H7 (cell line): ENCODE measurements around the gene GRK6. TPM values are rescaled to one million over a fixed set of nuclear protein-coding genes. Genes with fewer than 3 reads are reported as not detected.

Experiments
- DNase-seq: peaks from one replicate; pipeline ENCODE4 v3.0.0; 2012
- H3K27me3 ChIP-seq: 2 replicates; pipeline ENCODE4 v1.6.0; 2011; ENCODE audit warnings: mild to moderate bottlenecking, low read length; ENCODE audit not compliant: control insufficient read depth, insufficient read depth
- H3K36me3 ChIP-seq: replicated peaks from 2 replicates; pipeline ENCODE4 v1.5.1; 2011; ENCODE audit warnings: low read length; ENCODE audit not compliant: control insufficient read depth, insufficient read depth
- H3K4me3 ChIP-seq: 2 replicates; pipeline ENCODE4 v1.5.1; 2011; ENCODE audit warnings: low read depth, mild to moderate bottlenecking, control low read depth, low read length, moderate library complexity; ENCODE audit not compliant: insufficient read depth
- total RNA-seq: library from RNA; depleted of rRNA; stranded (reverse); fragments of >200 nt; shearing (Covaris generic); gene quantifications from 2 replicates; pipeline ENCODE4 v1.2.3, GENCODE V29; 2014

The GRK6 gene
- total RNA-seq, 1 experiment from 2014 or later, result 62.4 TPM

- H3K27me3 ChIP-seq, result no peaks in the 10 kb centered on the region
- H3K4me3 ChIP-seq, result no peak overlapping the region
- DNase-seq, result no peak
Observed at GRCh38 chr5:177435847-177436536, 9.5 kb downstream of the GRK6 start.

GRCh38 chr5:177437623-177438022 is 11.1 kb downstream of the GRK6 start:
- Histone ChIP-seq H3K27me3 (no peaks in the 10 kb centered on the region), H3K36me3 (peaks cover 27% of the 10 kb centered on the region), H3K4me3 (no peak overlapping the region)
- no peak for DNase-seq

More at GRCh38 chr5:177435847-177436536, 9.5 kb downstream of the GRK6 start:
- H3K36me3 ChIP-seq, result peaks cover 32% of the 10 kb centered on the region

- Histone ChIP-seq H3K27me3 (no peaks in the 10 kb centered on the region), H3K36me3 (peaks cover 20% of the 10 kb centered on the region), H3K4me3 (no peak overlapping the region)
- no peak for DNase-seq
Observed at GRCh38 chr5:177438468-177438867, 12.0 kb downstream of the GRK6 start.

DNA sequence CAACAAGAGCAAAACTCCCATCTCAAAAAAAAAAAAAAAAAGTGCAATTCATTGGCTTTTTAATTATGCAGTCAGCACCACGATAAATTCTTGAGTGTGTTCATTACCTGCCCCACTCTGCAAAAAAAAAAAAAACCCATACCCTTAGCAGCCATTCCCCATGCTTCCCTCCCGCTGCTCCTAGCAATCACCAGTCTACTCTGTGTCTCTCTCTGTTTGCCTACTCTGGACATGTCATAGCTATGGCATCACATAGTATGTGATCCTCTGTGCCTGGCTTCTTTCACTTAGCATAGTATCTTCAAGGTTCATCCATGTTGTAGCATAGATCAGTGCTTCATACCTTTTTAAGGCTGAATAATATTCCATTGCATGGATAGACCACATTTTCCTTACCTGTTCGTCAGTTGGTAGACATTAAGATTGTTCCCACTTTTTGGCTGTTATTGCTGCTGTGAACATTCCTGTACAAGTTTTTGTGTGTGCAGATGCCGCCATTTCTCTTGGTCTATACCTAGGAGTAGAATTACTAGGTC is 13.1 kb downstream of the GRK6 start:
- DNase-seq, result no peak
- no peak overlapping the region for H3K4me3 ChIP-seq
- peaks cover 15% of the 10 kb centered on the region for H3K36me3 ChIP-seq
- H3K27me3 ChIP-seq, result no peaks in the 10 kb centered on the region; the same call in 1 of the 2 replicates

DNA sequence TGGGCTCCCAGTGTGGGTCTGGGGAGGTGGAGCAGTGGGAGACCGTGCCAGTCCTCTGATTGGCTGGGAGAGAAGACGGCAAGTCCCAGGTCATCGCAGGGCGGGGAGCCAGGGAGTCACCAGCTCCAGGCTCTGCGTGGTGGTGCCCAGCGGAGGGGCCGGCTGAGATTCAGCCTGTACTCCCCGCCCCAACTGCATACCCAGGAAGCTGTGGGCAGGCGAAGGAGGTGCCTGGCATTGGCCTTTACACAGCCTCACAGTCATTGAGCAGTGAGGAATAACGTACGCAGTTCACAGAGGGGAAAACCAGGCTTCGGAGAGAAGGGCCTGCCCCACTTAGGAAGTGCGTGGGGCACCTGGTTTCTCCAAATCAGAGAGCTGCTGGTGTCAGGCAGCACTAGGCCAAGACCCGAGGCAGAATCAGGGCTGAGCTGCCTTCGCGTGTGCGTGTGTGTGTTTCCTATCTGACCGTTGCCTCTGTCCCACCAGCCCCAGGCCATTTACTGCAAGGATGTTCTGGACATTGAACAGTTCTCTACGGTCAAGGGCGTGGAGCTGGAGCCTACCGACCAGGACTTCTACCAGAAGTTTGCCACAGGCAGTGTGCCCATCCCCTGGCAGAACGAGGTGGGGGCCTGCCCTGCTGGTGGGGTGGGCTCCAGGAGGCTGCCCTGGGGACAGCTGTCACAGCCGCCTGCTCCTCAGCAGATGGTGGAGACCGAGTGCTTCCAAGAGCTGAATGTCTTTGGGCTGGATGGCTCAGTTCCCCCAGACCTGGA is 13.9 kb downstream of the GRK6 start:
- H3K27me3 ChIP-seq, result peaks cover 1% of the 10 kb centered on the region
- H3K4me3 ChIP-seq, result no peak overlapping the region
- DNase-seq, result peak; percentile 82
- H3K36me3 ChIP-seq, result peaks cover 13% of the 10 kb centered on the region

DNA sequence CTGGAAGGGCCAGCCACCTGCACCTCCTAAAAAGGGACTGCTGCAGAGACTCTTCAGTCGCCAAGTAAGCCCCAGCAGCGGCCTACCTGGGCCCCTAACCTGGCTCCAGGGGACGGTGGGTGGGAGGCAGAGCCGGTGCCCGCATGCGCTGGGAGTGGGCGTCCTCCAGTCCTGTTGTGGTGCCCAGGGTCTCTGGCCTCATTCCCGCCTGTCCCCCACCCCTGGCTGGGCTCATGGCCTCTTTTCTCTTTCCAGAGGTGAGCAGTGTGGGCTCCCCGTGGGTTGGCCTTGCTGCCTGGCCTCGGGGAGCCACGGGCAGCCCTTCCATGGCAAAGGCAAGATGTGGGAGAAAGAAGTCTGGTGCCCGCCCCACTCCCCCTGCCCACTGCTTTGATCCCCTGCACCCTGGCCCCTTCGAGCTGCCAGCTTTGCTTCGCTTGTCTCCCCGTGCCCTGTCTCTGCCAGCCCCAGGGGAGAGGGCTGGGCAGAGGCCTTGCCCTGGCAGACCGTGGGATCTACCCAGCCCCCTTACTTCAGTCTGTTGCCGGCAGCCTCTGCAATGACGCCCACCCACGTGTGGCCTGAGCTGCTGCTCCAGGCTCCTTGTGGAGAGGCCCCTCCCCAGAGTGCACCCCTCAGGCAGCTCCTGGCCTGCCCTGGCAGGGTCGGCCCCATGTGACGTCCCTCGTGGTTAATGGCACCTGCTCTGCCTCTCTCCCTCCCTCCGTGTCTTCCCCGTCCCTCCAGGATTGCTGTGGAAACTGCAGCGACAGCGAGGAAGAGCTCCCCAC is 14.7 kb downstream of the GRK6 start:
- H3K36me3 ChIP-seq, result peaks cover 10% of the 10 kb centered on the region

GRCh38 chr5:177442066-177442826 is 15.8 kb downstream of the GRK6 start:
- H3K27me3 ChIP-seq, result peaks cover 7% of the 10 kb centered on the region

More for the DNA sequence above, 14.7 kb downstream of the GRK6 start:
- Histone ChIP-seq H3K27me3 (peaks cover 6% of the 10 kb centered on the region), H3K4me3 (no peak overlapping the region)
- DNase-seq, result no peak

DNA sequence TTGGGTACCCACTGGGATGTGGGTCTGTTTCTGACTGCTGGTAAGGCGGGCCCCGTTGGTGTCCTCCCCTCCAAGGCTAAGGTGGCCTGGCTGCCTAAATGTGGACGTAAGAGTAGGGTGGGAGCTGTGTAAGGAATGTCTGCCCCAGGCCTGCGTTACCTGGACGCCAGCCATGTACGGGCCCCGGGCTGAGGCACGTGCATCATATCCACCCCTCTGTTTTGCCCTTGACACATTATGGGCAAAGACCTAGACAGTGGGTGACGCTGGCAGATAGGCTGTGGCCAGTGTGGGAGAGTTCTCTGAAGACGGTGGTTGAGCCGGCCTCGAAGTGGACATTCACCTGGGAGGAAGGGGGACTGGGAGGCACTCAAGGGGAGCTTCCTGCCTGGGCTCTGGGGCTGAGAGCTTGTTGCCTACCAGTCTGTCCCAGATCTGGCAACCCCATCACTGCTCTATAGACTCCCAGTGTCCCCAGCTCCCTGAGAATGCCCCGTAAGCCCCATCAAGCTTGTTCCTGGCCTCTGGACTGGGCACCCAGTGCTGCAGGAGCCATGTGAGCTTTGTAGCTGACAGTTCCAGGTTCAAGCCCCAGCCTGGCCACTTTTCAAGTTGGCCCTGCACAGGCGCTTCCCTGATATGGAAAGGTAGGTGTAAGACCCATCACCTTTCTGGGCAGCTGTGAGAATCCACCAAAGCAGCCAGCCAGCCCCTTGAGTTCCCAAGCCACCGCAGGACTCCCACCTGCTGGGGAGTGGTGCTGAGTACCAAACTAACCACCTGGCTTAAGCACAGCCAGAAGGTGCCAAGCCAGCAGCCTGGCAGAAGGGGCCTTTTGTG is 16.9 kb downstream of the GRK6 start:
- H3K4me3 ChIP-seq, result no peak overlapping the region
- H3K36me3 ChIP-seq, result peaks cover 1% of the 10 kb centered on the region; the same call in 1 of the 2 replicates
- no peak for DNase-seq
- H3K27me3 ChIP-seq, result peaks cover 11% of the 10 kb centered on the region

More at GRCh38 chr5:177442066-177442826, 15.8 kb downstream of the GRK6 start:
- DNase-seq, result no peak
- H3K36me3 ChIP-seq, result peaks cover 7% of the 10 kb centered on the region
- no peak overlapping the region for H3K4me3 ChIP-seq

DNA sequence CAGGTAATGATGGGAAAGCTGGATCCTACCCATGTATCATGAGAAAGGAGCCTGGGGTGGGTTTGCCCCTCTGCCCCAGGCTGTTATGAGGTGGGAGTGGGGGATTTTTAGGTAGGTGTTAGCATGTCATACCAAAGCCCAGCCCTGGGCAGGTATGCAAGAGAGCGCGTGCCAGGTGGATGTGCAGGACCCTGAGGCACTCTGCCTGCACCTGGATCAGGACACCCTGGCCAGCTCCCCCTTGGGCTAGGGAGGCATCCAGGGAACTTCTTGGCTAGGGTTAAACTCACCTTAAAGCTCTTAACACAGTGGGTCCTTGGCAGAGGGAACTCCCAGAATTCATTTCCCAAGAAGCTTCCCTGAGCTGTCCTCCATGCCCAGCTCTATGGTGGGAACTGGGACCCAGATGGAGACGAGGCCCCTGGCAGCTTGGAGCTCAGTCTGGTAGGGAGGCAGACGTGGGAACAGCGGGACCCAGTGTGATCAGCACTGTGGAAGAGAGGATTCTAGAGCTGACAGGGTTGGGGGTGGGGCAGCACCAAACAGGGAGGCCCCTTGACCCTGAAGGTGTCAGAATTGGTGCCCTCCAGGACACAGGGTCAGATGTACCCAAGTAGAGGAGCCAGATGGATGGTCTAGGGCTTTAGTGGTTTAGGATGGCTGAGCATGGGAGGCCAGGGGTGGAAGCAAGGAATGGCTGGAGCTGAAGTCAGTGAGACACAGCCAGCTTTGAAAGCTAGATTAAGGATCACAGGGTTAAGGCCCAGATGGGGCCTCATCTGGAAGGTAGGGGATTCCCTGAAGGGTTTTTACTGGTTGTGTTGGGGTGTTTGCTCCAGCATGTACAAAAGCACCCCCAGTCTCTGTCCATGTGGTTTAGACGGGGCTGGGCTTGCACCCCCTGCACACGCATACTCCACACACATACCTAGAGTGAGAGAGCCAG is 17.9 kb downstream of the GRK6 start:
- H3K4me3 ChIP-seq, result no peak overlapping the region

DNA sequence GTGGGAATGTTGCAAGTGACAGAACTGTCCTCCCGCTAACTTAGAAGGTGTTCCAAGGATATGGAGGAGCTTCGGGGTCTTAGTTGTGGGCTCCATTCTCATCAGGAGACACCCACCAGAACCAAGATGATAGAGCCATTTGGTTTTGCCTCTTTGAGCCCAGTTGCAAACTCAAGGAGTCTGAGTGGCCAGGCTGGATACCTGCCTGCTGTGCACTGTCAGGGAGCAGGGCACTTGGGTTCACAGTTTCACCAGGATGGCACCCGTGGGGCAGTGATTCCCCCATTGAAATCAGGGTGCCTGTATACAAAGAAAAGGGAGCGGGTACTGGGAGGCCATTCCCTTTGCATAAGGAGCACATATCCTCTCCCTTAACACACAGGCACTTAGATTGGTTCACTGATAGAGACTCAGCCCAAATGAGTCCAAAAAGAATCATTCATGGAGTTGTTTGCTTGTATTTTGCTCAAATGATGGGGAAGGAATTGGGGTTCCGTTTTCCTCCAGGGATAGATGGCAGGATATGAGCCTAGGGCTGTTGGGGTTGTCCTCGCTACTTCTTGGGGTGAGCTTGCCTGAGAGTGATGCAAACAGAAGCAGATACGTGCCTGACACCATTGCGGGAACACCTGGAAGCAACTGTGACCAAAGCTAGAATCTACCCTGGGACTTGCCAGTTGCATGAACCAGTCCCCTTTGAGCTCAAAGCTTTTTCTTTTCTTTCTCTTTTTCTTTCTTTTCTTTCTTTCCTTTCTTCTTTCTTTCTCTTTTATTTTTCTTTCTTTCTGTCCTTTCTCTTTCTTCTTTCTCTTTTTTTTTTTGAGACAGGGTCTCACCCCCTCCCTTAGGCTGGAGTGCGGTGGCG is 18.8 kb downstream of the GRK6 start:
- peaks cover 1% of the 10 kb centered on the region; the same call in 1 of the 2 replicates for H3K36me3 ChIP-seq
- DNase-seq, result no peak
- H3K4me3 ChIP-seq, result no peak overlapping the region

More for the DNA sequence above, 17.9 kb downstream of the GRK6 start:
- DNase-seq, result no peak
- Histone ChIP-seq H3K36me3 (peaks cover 1% of the 10 kb centered on the region; the same call in 1 of the 2 replicates), H3K27me3 (peaks cover 11% of the 10 kb centered on the region)

GRCh38 chr5:177445917-177446199 is 19.4 kb downstream of the GRK6 start:
- H3K36me3 ChIP-seq, result no peaks in the 10 kb centered on the region; the same call in 1 of the 2 replicates
- H3K27me3 ChIP-seq, result peaks cover 11% of the 10 kb centered on the region
- peak overlapping the region; percentile 63 for H3K4me3 ChIP-seq
- no peak for DNase-seq

More for the DNA sequence above, 18.8 kb downstream of the GRK6 start:
- H3K27me3 ChIP-seq, result peaks cover 11% of the 10 kb centered on the region
